ENCODE data around the gene IFNAR1. TPM values are rescaled to one million over a fixed set of nuclear protein-coding genes. Genes with fewer than 3 reads are reported as not detected.

Gene IFNAR1
- total and polyA plus RNA-seq, 2 of the 8 experiments (the other 6 are each of a cell fraction or from before 2014, with no cell fraction given): 3.1 to 17.1 TPM

GRCh38 chr21:33330726-33331125 lies 6.0 kb downstream of the IFNAR1 start:
- no peak overlapping the region; the same call in 1 of the 2 replicates for H2BK20ac ChIP-seq (ENCODE audit: low read length)
- peaks cover 9 to 52% of the 10 kb centered on the region in 2 experiments; a peak in 3 of 4 replicates for H3K79me2 ChIP-seq (ENCODE audit: control insufficient read depth in 1 of 2, insufficient read depth in 2 of 2, low read length in 2 of 2)
- peaks cover 0 to 2% (median 0%) of the 10 kb centered on the region in 4 experiments; a peak in 3 of 8 replicates for H3K36me3 ChIP-seq (ENCODE audit: control insufficient read depth in 2 of 4, insufficient read depth in 4 of 4, low read length in 3 of 4)
- no peak overlapping the region for H3K9ac ChIP-seq (replicated peaks in 1 of 4; ENCODE audit: extremely low read depth in 1 of 4, low read depth in 3 of 4, low read length in 3 of 4)
- no peak overlapping the region for H3K18ac ChIP-seq (ENCODE audit: extremely low read depth, low read length)
- TF ChIP-seq NRF1 (IDR thresholded peaks at IDR 0.05; ENCODE audit: low read depth, low read length) (no peak), CTBP2 (IDR thresholded peaks at IDR 0.05; ENCODE audit: borderline replicate concordance, insufficient read depth, insufficient read length, low read length) (no peak), SIX5 (IDR thresholded peaks at IDR 0.05; ENCODE audit: low read depth, low read length) (no peak), RAD21 (IDR thresholded peaks at IDR 0.05 in 1 of 2, conservative IDR thresholded peaks at IDR 0.05 in 1 of 2; ENCODE audit: low read depth in 2 of 2, low read length in 2 of 2) (no peak), HDAC6 (IDR thresholded peaks at IDR 0.05; ENCODE audit: low read depth, low read length) (no peak), TCF12 (IDR thresholded peaks at IDR 0.05; ENCODE audit: low read depth, low read length) (no peak)
- no peaks in the 10 kb centered on the region for H3K4me1 ChIP-seq (replicated peaks in 1 of 4; ENCODE audit: control insufficient read depth in 3 of 4, insufficient read depth in 4 of 4, low read length in 3 of 4)
- no peak overlapping the region for H2AFZ ChIP-seq (ENCODE audit: low read length)
- no peak overlapping the region for H2BK120ac ChIP-seq (replicated peaks; ENCODE audit: low read depth, low read length)
- FAIRE-seq (no peak), DNase-seq (ENCODE audit: low read depth in 1 of 2, low spot score in 2 of 2) (no peak)
- H4K8ac ChIP-seq (ENCODE audit: extremely low read depth, insufficient read depth, low read length): no peak overlapping the region
- H3K27me3 ChIP-seq (replicated peaks in 1 of 4; ENCODE audit: control insufficient read depth in 3 of 4, extremely low read depth in 1 of 4, insufficient read depth in 3 of 4, low read length in 3 of 4): no peaks in the 10 kb centered on the region
- peaks cover 8% of the 10 kb centered on the region for H3K79me1 ChIP-seq (ENCODE audit: low read depth, low read length)
- no peak overlapping the region for H3K27ac ChIP-seq (ENCODE audit: low read depth, low read length)
- POLR2A ChIA-PET (ENCODE audit: partially characterized antibody): no interaction called here
- H3K14ac ChIP-seq (ENCODE audit: insufficient read length): no peak overlapping the region
- H3K4ac ChIP-seq (replicated peaks; ENCODE audit: insufficient read length, low read depth, low read length): no peak overlapping the region
- 91% methylated on average over 3 of the region's 3 CpGs; no CpG with 5 or more reads in 1 of the 2 experiments for WGBS, 2 experiments (ENCODE audit: extremely low coverage in 1 of 2, insufficient coverage in 1 of 2, insufficient read length in 1 of 2, insufficient replicate concordance in 2 of 2, low coverage in 1 of 2, low lambda C conversion rate in 2 of 2, missing lambda C conversion rate in 1 of 2)
- H3K23me2 ChIP-seq (ENCODE audit: low read depth, low read length): no peaks in the 10 kb centered on the region
- no peak overlapping the region for H2BK15ac ChIP-seq (ENCODE audit: low read length)
- no peak overlapping the region for H3K23ac ChIP-seq (ENCODE audit: insufficient read length)
- no peak overlapping the region for H3K4me3 ChIP-seq (ENCODE audit: extremely low read depth in 1 of 4, insufficient read depth in 2 of 4, low read depth in 3 of 4, low read length in 4 of 4)
- H3K4me2 ChIP-seq (ENCODE audit: insufficient read depth in 1 of 2, low read depth in 2 of 2, low read length in 2 of 2): no peak overlapping the region
- H3K9me3 ChIP-seq (ENCODE audit: insufficient read depth in 2 of 2, low read depth in 1 of 2, low read length in 1 of 2): no peaks in the 10 kb centered on the region; a peak in 1 of 4 replicates
- CTCF ChIA-PET (ENCODE audit: partially characterized antibody): interaction anchor here (0.6 to 3.7 kb wide), 5 partner anchors 25 to 336 kb away, joined by 3 to 17 read pairs (median 5); no protein-coding TSS in a partner anchor
- no peak overlapping the region for H2BK12ac ChIP-seq (ENCODE audit: low read depth, low read length)
- no peak overlapping the region for H2AK5ac ChIP-seq (ENCODE audit: low read depth, low read length)
- H4K20me1 ChIP-seq (replicated peaks in 1 of 2; ENCODE audit: control insufficient read depth in 1 of 2, insufficient read depth in 2 of 2, low read length in 2 of 2): peaks cover 0 to 8% of the 10 kb centered on the region in 2 experiments
- no peak overlapping the region for H2BK5ac ChIP-seq (ENCODE audit: low read depth, low read length)
- H4K5ac ChIP-seq (ENCODE audit: insufficient read length, low read depth, low read length): no peak overlapping the region
- H3K56ac ChIP-seq (replicated peaks; ENCODE audit: insufficient read length, low read depth, low read length): no peak overlapping the region
- H4K91ac ChIP-seq (replicated peaks; ENCODE audit: insufficient read length, low read length): no peak overlapping the region
